HK-2 (cell line): ENCODE measurements around the gene ATP1A3.
"Not testable (repeated sequence)": the region's sequence is repeated elsewhere in the genome, so short reads cannot be mapped to it uniquely, and the experiment has no call there.

Experiments used
- DNase-seq: peaks from one replicate; pipeline ENCODE4 v3.0.0-alpha.2; 2018; ENCODE audit not compliant: unreplicated experiment

The ATP1A3 gene

DNA sequence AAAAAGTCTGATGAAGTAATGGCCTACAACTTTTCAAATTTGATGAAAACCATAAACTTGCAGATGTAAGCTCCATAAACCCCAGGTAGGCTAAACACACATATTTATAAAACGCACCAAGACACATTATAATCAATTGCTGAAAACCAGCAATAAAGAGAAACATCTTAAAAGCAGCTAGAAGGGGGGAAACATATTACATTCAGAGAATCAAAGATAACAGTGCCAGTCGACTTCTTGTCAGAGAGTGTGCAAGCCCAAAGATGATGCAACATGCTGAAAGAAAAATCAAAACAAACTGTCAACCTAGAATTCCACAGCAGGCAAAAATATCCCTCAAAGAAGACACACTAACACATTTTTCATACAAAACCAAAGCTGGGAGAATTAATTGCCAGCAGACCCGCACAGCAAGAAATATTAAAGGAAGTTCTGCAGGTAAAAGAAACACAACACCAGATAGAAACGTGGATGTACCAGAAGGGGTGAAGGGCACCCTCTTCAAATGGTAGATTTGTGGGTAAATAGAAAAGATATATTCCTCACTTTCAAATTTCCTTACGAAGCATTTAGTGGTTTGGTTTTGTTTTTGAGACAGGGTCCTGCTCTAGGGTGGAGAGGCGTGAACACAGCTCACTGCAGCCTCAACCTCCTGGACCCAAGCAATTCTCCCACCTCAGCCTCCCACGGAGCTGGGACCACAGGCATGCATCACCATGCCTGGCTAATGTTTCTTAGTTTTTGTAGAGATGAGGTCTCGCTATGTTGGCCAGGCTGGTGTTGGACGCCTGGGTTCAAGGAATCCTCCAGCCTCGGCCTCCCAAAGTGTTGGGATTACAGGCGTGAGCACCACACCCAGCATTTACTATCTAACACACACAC is 16.5 kb upstream of the ATP1A3 start:
- no peak for DNase-seq

DNA sequence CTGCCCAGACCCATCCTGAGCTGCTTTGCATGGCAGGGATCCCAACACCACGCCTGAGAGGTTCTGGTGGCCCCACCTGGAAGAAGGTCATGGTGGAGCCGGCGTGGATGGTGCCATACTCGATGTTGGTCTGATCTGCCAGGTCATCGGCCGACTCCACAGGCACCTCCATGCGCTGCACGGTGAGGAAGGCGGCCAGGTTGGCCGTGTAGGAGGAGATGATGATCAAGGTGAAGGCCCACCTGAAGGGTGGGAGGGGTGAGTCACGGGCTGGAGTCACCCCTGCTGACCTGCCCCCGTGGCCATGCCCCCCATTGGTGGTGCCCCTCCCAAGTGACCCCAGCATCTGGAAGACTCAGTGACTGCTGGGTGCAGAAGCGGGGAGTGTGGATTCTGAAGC is 12.5 kb upstream of the ATP1A3 start:
- DNase-seq = no peak

DNA sequence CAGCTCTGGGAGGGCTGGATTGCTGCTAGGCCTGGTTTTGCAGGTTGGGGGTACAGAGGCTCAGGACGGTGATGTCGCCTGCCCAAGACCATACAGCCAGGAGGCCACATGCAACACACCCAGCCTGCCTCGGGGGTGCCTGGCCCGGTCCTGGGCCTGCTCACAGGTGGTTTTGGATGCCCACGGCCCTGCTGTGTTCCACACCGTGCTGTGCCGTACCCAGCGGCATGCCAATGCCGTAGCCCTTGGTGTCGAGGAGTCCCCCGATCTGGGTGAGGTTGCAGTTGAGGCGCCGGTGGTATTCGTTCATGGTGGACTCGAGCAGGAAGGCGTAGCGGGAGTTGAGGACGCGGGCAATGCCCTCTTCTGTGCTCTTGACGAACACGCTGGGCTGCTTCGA is 11.5 kb upstream of the ATP1A3 start:
- DNase-seq = no peak

DNA sequence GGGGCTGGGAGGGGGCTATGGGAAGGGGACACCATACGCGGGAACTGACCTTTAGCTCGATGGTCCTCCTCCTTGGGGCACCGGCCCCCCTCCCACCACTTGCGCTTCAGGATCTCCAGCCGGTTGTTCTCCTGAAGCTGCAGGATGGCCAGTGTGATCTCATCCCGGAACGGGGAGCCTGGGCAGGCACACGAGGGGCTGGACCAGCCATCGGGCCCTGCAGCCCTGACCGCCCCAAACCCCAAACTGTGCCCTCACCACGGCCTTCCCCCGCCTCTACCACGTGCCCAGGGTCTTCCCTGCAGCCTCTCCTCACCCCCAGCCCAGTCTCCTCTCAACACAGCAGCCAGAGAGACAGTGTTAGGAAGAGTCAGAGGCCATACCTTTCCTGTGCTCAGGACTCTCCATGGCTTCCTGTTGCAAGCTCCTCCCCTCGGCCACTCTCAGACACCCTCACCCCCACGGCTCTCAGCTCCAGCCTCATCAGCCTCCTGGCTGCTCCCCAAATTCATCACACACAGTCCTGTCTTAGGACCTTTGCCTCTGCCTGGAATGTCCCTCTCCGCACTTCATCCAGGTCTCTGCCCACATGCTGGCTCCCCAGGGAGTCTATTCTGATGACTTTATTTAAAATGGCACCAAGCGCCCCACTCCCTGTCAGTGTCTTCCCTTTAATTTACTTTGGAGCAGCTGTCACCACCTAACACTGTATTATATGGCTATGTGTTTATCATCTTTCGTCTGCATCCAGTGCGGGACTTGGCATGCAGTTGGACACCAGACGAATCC is 9.7 kb upstream of the ATP1A3 start:
- DNase-seq = no peak

DNA sequence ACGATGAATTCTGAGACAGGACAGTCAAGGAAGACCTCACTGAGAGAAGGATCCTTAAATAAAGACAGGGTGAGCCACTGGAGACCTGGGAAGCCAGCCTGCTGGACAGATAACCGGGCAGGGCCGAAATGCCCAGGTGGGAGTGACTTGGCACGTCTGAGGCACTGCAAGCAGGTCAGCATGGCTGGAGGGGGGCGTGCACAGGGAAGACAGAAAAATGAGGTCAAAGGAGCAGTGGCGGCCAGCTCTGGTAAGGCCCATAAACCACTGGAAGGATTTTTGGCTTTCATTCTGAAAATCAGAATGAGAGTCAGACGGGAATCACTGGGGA is 5.8 kb upstream of the ATP1A3 start:
- no peak for DNase-seq

DNA sequence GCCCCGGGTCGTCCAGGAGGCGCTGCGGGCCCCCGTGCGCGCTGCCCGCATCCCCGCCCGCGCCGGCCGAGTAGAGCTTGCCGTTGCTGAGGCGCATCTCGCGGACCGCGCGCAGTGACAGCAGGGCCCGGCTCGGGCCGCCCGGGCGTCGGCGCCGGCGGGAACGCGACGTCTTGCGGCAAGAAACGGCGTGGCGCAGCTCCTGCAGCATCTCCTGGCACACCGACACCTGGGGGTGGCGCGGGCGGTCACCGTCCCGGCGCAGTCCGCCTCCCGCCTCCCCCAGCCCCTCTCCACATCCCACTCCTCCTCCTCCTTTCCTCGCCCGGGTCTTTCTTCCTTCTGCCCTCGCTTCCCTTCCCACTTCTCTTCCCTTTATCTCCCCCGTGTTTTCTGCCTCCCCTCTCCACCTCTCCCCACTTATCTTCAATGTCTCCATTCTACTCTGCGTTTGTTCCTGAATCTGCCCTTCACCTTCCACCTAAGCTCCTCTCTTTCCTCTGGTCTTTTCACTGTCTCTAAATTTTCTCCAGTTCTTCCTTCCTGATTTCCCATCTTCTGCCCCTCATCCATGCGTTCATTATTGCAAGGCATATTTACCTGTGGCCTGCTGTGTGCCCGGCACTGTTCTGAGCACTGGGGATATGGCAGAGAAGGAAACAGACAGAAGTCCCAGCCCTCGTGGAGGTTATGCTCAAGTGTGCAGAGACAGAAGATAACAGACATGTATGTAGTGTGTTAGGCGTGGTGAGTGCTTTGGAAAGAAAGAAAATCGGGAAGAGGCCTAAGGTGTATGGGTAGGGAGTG is 5.2 kb upstream of the ATP1A3 start:
- no peak for DNase-seq

DNA sequence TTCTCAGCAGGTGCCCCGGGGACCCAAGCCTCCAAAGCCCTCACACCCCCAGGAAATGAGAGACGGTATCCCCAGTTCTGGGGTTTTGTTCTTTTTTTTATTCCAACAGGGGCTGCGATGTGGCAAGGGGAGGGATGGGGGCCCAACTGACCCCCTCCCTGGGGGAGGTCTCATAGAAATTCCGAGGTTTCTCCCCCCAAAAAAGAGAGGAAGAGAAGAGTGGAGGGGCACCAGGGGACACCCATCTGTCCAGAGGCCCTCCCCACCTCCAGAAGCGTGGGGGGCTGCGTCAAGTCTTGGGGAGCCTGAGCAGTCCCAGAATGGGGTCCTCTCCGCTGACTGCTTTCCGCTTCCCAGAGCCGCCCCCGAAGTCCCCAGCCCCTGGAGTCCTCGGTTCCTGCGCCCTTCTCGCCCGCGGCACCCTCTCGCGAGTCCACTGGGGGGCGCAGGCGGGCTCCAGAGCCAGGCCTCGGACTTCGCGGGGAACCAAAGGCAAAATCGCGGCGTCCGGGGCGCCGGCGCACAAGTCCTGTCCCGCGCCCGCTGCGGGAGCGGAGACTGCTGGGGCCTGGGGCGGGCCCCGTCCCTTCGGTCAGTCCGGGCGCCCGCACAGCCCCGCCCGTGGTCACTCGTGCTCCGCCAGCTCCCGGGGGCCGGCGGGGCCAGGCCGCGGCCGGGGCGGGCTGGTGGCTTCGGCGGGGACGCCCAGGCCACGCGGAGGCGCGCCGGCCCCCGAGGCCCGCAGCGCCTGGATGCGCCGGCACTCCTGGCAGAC is 4.4 kb upstream of the ATP1A3 start:
- no peak for DNase-seq

DNA sequence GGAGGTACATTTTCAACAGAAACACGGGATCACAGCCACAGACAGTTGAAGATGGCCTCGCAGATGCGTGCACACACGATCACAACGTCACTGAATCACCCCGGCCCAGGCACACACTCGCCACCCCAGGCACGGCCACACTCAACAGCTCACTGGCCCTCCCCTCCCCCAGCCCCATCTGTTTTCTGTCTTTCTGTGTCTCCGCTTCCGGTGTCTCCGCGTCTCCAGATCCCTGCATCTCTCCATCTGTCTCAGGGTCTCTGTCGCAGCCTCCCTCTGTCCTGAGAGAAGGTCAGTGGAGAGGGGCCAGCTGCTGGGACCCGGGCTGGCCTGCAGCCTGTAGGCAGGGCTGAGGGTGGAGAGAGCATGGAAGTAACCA is 3.8 kb upstream of the ATP1A3 start:
- DNase-seq = no peak

DNA sequence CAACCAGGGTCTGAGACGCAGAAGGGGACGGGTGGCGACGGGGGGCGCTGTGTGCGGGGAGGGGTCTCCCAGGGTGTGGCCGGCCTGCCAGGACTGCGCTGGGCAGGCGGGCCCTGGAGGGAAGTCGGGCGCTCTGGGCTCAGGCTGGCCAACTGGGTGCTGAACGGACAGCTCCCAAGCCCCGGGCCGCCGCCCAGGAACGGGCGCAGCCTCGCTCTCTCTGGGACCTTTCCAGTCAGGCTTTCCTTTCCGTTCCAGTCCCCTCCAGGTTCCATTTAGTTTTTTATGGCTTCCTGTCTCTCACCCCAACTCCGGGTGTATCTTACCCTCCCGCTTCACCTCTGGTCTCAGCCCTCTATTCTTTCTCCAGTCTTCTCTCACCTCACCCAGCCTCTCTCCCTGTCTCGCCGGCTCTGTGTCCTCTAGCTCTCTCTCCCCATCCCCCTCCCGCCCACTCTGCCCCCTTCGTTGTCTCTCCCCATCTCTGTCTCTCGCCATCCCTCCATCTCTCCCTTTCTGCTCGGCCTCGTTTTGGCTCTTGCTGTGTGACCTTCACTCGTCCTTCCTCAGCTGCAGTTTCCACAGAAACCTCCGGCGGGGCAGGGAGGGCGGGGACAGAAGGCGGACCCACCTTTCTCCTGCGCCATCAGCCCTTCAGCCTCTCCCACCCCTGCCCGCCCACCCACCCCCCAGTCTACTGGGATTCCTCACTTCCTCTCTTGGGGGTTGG is 3.3 kb upstream of the ATP1A3 start:
- peak; percentile 40 for DNase-seq

DNA sequence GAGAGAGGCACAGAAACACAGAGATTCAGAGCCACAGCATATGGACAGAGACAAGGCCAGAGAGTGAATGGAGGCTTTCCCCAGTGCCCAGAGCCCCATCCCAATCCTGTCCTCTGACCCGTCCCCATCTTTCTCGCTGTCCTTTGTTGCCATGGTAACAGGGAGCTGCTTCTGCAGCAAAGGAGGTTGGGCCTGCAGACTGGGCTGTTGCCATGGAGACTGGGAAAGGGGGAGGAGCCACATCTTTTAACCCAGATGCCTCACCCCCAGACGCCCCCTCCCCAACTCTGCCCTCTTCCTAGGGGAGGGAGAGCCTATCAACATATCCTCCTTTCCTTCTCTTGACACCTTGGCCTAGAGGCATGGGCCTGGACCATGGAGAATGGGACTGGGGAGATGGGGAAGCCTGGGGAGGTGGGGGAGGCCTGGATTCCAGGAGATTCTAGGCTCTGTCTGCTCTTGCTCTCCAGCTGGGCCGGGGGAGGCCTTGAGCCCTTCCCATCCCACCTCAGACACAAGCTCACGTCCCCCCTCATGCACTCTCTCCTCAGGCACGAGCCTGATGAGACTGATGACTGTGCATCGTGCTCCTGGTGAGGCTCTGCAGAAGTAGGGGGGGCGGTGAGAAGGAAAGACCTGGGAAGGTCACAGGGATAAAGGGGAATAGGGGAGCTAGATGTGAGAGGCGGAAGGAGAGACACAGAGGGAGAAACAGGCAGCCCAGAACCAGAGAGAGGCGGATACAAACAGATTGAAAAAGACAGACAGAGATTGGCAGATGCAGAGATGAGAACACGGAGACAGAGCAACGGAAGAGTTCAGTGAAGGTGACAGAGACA is 2.1 kb upstream of the ATP1A3 start:
- no peak for DNase-seq

DNA sequence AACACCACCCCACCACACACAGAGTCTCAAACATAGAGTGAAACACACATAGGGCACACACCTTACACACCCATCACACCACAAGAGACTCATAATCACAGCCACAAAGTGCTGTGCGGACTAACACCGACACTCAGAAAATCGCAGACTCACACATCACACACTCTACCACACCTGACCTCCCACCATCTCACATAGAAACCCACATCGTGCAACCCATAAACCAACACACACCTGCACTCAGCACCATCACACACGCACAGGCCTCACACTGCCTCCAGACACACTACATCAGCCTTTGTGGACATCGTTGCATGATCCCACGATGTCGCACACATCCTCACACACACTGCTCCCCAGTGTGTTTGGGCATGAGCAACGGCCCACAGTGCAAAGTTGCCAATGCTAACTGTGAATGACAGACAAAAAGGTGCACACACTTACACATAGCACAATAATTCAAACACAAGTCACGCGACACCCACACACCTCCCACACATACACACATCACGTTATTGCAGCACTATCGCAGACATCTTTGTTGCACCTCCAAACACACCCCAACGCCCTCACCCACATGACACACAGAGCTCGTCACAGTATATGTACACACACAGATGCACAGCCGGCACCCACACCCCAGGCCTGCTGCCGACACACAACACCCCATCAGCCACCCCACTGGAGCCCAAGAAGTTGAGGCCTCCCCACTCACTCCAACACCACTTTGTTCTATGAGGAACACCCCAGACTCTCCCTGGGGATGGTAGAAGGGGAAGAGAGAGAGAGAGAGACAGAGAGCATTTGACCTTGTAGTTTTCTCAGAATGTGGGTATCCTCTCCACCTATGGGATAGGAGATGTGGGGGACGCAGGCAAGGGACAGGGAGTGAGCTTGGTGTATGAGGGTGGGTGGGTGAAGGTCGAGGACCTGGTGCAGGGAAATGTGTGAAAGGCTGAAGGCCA is 1.2 kb upstream of the ATP1A3 start:
- DNase-seq = no peak

DNA sequence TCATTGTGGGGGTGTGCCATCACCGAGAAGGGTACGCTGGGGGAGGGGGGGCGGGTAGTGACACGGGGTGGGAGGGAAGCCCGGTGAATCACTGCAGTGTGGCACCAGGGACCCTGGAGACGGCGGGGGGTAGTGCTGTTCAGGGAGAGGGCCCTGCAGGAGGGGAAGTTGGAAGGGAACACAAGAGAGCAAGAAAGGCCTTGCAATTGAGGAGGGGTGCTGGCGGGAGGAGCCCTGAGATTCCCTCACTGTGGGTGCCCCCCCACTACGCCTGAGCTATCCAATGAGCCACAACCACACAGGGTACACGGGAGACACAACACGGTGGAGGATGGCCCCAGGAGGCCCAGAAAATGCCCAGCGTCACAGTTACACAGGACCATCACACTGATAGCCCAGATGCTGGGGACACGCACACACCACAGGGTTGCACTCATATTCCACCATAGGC is 516 bp upstream of the ATP1A3 start:
- DNase-seq = no peak

DNA sequence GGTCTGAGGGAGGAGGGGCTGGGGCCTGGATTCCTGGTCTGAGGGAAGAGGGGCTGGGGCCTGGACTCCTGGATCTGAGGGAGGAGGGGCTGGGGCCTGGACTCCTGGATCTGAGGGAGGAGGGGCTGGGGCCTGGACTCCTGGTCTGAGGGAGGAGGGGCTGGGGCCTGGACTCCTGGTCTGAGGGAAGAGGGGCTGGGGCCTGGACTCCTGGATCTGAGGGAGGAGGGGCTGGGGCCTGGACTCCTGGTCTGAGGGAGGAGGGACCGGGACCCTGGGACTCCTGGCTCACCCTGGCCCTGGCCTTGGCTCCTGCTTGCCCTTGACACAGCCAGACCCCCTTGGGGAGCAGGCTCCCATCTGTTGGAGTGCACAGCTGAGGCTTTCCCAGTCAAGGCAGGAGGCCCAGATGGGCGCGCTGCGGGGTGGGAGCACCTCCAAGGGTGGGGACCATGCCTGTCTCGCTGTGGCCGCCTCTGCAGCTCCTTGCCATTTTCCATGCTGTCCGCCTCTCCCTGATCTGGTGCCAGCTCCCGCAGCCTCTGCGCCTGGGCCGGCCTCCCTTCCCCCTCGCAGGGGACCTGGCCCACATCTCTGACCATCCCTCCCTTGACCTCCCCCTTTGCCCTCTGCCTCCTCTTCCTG is 2.0 kb downstream of the ATP1A3 start:
- DNase-seq = not testable (repeated sequence)

DNA sequence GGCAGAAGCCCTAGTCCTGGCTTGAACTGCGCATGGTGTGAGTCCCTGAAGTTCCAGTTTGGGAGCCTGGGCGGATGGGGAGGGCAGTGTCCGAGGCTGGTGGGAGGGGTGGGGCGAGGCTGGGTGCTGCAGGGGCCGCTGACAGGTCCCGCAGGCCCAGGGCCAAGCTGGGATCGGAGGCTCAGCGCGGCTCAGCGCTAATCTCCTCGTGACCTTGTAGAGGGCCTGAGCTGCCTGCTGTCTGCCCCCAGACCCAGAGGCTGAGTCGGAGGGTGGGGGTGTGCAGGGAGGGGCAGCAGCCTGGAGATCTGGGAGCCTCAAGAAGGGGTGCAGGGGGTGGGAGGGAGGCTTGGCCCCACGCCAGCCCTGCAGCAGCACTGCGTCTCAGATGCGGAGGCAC is 3.0 kb downstream of the ATP1A3 start:
- DNase-seq = no peak

DNA sequence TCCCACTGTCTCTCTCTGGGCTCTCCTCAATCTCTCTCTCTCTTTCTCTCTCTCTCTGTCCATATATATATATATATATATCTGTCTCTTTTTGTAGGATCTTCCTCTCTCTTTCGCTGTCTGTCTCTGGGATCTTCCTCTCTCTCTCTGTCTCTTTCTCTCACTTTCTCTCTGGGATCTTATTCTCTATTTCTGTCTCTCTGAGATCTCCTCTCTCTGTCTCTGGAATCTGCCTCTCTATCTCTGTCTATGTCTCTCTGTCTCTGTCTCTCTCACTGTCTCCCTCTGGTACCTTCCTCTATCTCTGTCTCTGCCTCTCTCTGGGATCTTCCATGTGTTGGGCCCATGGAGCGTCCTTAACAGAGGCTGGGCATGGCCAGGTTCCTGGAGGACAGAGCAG is 3.4 kb downstream of the ATP1A3 start:
- DNase-seq = no peak

DNA sequence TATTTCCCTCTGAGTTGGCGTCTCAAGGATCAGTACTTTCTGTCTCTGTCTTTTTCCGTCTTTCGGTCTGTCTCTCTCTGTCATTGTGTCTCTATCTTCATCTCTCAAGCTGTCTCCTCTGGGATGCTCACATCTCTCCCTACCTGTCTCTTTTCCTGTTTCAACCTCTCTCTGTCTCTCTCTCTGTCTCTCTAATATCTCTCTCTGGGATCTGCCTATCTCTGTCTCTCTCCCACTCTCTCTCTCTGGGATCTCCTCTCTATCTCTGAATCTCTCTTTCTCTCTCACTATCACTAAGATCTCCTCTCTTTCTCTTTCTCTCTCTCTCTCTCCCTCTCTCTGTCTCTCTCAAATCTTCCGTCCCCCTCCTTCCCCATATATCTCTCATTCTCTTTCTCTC is 4.0 kb downstream of the ATP1A3 start:
- DNase-seq = no peak

DNA sequence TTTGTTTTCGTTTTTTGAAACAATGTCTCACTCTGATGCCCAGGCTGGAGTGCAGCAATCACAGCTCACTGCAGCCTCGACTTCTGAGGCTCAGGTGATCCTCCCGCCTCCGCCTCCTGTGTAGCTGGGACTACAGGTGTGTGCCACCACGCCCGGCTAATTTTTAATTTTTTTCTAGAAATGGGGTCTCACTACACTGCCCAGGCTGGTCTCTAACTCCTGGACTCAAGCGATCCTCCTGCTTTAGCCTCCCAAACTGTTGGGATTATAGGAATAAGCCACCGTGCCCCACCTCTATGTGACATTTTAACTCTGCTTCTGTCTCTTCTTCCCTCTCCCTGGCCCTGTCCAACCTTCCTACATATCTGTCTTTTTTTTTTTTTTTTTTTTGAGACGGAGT is 5.1 kb downstream of the ATP1A3 start:
- DNase-seq = no peak

DNA sequence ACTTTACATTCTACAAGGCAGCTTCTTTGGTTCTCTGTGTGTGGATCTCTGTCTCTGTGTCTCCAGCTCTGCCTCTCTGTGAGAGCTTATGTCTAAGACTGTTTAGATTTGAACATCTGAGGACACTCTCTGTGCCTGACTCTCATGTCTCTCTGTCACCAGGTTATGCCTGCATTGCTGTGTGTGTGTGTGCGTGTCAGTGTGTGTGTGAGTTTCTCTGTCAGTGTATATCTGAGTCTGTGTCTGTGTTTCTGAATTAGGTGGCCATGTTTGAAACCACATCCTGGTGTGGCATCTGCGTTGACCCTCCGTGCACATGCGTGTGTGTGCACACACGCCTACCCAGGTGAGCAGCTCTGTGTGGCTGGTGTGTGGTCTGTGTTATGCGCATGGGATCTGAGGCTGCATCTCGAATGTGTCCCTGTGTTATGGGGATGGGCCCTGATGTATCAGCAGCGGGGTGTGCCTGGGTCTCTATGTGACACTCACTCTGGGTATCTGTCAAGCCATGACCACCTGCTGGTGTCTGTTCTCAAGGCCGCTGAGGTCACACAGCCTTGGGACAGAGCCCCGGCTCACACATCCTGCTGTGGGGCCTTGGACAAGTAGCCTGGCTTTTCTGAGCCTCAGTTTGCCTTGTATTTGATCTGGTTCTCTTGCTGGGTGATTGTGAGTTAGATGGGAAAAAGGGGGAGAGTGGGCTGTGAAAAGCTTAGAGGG is 6.7 kb downstream of the ATP1A3 start:
- DNase-seq = no peak
